Osteocyte (in vitro differentiated cells): ENCODE measurements around the gene WDR83. TPM values are rescaled to one million over a fixed set of nuclear protein-coding genes. Genes with fewer than 3 reads are reported as not detected.
"Not testable (repeated sequence)": the region's sequence is repeated elsewhere in the genome, so short reads cannot be mapped to it uniquely, and the experiment has no call there.

Source experiments
- DNase-seq: peaks from one replicate; pipeline ENCODE4 v3.0.0; 2021; ENCODE audit warnings: mixed read lengths; ENCODE audit not compliant: unreplicated experiment; ENCODE audit errors: extremely low spot score
- H3K27ac Mint-ChIP-seq: one replicate; pipeline ENCODE4 v1.8.0; 2021; ENCODE audit warnings: mild to moderate bottlenecking, mixed read lengths; ENCODE audit not compliant: unreplicated experiment
- H3K27me3 Mint-ChIP-seq: one replicate; pipeline ENCODE4 v1.8.0; 2021; ENCODE audit warnings: mixed read lengths; ENCODE audit not compliant: unreplicated experiment
- H3K36me3 Mint-ChIP-seq: one replicate; pipeline ENCODE4 v1.8.0; 2021; ENCODE audit warnings: mixed read lengths; ENCODE audit not compliant: unreplicated experiment
- H3K4me1 Mint-ChIP-seq: one replicate; pipeline ENCODE4 v1.8.0; 2021; ENCODE audit warnings: mixed read lengths; ENCODE audit not compliant: unreplicated experiment
- H3K4me3 Mint-ChIP-seq: one replicate; pipeline ENCODE4 v1.8.0; 2021; ENCODE audit warnings: mild to moderate bottlenecking, moderate library complexity, mixed read lengths; ENCODE audit not compliant: unreplicated experiment
- H3K9me3 Mint-ChIP-seq: one replicate; pipeline ENCODE4 v1.8.0; 2021; ENCODE audit warnings: mixed read lengths; ENCODE audit not compliant: unreplicated experiment
- total RNA-seq: library from RNA; stranded (reverse); gene quantifications from 2 replicates; pipeline ENCODE4 v1.2.1, GENCODE V29; 2021
- TF ChIP-seq, protein P1 (sequence below): fragments of 200-600 bp; sonication (generic); IDR thresholded peaks from 2 replicates; pipeline ENCODE4 v1.5.0; 2021; ENCODE audit warnings: antibody characterized with exemption, mild to moderate bottlenecking, moderate library complexity

WDR83 gene
- total RNA-seq, 1 donor from 2014 or later: 12.4 TPM

DNA sequence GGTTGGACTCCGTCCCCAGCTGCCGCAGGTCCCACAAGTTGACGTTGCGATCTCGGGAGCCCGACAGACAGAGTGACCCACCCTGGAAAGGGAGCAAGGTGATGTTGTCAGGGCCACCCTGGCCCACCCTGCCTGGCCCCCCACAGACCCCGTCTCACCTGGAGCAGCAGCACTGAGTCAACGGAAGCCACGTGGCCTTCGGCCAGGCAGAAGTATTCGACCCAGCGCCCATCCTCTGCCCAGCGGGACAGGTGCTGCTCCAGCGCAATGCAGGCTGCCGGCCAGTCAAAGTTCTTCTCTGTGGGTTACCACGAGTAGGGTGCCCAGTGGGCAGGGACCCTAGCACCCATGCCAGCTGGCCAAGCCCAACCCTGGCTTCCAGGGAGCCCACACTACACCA is 28.0 kb downstream of the WDR83 start:
- Mint-ChIP-seq H3K4me1 (peaks cover 5% of the 10 kb centered on the region), H3K36me3 (peaks cover 8% of the 10 kb centered on the region), H3K4me3 (no peak overlapping the region), H3K27ac (no peak overlapping the region), H3K27me3 (no peaks in the 10 kb centered on the region), H3K9me3 (no peaks in the 10 kb centered on the region)
- DNase-seq: no peak
- TF ChIP-seq, protein P1, sequence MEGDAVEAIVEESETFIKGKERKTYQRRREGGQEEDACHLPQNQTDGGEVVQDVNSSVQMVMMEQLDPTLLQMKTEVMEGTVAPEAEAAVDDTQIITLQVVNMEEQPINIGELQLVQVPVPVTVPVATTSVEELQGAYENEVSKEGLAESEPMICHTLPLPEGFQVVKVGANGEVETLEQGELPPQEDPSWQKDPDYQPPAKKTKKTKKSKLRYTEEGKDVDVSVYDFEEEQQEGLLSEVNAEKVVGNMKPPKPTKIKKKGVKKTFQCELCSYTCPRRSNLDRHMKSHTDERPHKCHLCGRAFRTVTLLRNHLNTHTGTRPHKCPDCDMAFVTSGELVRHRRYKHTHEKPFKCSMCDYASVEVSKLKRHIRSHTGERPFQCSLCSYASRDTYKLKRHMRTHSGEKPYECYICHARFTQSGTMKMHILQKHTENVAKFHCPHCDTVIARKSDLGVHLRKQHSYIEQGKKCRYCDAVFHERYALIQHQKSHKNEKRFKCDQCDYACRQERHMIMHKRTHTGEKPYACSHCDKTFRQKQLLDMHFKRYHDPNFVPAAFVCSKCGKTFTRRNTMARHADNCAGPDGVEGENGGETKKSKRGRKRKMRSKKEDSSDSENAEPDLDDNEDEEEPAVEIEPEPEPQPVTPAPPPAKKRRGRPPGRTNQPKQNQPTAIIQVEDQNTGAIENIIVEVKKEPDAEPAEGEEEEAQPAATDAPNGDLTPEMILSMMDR: no peak

DNA sequence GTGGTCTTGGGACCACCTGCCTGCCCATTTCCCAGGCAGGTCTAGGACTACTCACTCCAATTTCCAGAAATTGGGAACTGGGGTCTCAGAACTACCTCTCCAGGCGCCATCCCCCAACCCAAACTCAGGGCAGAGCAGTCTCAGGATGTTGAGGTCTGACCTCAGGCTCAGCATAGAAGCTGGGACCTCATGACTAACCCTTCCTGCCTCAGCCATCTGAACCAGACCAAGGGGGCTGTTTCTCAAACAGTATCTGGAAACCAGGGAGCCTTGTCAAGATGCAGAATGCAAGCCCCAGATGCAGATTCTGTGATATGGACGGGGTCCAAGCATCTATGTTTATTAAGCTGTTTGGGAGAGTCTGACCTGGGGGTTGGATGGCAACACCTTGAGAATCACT is 28.5 kb downstream of the WDR83 start:
- Mint-ChIP-seq H3K27me3 (no peaks in the 10 kb centered on the region), H3K4me1 (peaks cover 5% of the 10 kb centered on the region), H3K36me3 (peaks cover 9% of the 10 kb centered on the region), H3K4me3 (peak overlapping the region; percentile 91), H3K27ac (no peak overlapping the region), H3K9me3 (no peaks in the 10 kb centered on the region)
- TF ChIP-seq, protein P1: no peak
- no peak for DNase-seq

DNA sequence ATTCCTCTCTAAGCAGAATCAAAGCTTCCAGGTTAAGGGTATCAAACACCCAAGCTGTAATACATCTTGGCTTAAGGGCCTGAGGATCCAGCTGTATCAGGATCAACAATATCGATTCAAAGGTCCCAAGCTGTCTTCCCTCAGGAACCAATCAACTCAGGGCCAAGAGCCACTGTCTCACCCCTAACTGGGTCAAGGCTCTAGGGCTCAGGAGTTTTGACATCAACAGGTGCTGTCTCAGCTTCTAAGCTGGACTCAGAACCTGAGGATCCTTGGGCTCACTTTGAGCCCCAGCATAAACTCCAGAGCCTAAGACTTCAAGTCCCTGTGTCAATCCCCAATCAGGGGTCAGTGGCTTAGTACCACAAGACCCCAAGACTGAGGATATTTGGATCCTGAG is 28.9 kb downstream of the WDR83 start:
- peaks cover 9% of the 10 kb centered on the region for H3K36me3 Mint-ChIP-seq
- peak overlapping the region; percentile 91 for H3K4me3 Mint-ChIP-seq
- no peak overlapping the region for H3K27ac Mint-ChIP-seq
- H3K27me3 Mint-ChIP-seq: no peaks in the 10 kb centered on the region
- TF ChIP-seq, protein P1: no peak
- peaks cover 5% of the 10 kb centered on the region for H3K4me1 Mint-ChIP-seq
- H3K9me3 Mint-ChIP-seq: no peaks in the 10 kb centered on the region
- no peak for DNase-seq

DNA sequence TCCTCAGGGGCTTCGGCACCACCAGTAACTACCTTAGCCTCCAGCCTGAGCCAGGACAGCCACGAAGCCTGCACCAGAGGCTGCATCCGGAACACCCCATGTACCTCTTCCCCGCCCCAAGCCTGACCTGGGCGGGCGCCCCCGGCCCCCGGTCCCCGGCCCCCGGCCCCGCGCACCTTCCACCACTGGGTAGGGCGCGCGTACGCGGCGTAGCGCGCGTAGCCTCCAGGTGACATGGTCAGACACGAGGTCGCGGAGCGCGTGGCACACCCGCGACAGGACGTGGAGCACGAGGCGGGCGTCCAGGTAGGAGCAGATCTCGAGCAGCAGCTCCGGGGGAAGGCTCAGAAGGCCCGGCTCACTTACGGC is 29.4 kb downstream of the WDR83 start:
- Mint-ChIP-seq H3K4me3 (peak overlapping the region; percentile 91), H3K27me3 (no peaks in the 10 kb centered on the region), H3K4me1 (peaks cover 5% of the 10 kb centered on the region), H3K36me3 (peaks cover 11% of the 10 kb centered on the region), H3K27ac (no peak overlapping the region), H3K9me3 (no peaks in the 10 kb centered on the region)
- no peak for DNase-seq
- TF ChIP-seq, protein P1: no peak

DNA sequence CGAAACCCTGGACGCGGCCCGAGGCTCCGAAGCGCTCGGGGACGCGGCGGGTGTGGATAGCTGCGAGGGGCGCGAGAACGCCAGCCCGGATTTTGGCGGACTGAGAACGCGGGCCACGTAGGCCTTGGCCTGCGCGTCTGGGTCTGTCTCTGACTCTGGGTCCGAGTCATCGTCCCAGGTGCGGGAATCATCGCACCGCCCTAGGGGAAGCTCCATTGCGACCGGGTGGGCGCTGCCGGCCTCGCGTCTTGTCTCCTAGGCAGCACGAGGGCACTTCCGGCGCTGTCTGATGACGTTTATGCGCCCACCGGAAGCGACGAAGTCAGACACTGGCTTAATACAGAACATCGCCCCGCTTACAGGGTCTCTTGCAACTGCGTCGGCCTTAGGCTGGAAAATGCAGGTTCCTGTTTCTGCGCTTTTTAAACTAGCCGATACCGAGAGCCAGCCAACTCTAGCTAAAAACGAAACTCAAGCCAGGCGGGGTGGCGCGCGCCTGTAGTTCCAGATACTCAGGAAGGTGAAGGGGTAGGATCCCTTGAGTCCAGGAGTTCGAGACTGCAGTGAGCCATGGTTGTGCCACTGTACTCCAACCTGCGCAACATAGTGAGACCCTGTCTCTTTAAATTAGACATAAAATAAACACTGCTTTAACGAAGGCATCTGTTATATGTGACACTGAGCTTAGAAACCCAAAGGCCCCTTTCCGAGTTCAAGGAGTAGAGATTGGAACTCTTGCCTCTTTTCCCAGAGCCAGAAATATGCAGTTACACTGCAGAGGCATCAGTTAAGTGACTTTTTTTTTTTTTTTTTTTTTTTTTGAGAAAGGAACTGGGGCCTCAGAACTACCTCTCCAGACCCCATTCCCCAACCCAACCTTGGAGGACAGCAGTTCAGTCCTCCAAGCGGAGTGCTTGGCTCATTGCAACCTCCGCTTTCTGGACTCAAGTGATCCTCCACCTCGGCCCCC is 30.0 kb downstream of the WDR83 start, which contains the start of gene FBXW9:
TSS of gene FBXW9 (minus strand) at position 266 of the 970 bp plus-strand sequence. CDS start at position 216, 50 bp downstream.
- H3K4me1 Mint-ChIP-seq: peaks cover 5% of the 10 kb centered on the region
- peaks cover 11% of the 10 kb centered on the region for H3K36me3 Mint-ChIP-seq
- H3K4me3 Mint-ChIP-seq: peak within 1 kb of the TSS; percentile 91
- TF ChIP-seq, protein P1: no peak
- DNase-seq: peak; percentile 97
- no peaks in the 10 kb centered on the region for H3K27me3 Mint-ChIP-seq
- peak within 1 kb of the TSS; percentile 96 for H3K27ac Mint-ChIP-seq
- no peaks in the 10 kb centered on the region for H3K9me3 Mint-ChIP-seq

DNA sequence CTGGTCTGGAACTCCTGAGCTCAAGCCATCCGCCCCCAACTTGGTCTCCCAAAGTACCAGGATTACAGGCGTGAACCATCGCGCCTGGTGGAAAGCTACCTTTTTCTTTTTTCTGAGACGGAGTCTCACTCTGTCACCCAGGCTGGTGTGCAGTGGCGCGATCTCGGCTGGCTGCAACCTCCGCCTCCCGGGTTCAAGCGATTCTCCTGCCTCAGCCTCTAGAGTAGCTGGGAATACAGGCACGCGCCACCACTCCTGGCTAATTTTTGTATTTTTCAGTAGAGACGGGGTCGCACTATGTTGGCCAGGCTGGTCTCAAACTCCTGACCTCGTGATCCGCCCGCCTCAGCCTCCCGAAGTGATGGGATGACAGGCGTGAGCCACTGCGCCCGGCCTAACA is 30.8 kb downstream of the WDR83 start:
- Mint-ChIP-seq H3K4me3 (peak overlapping the region; percentile 40), H3K36me3 (peaks cover 13% of the 10 kb centered on the region), H3K27ac (peak overlapping the region; percentile 44)
- not testable (repeated sequence) for H3K27me3 Mint-ChIP-seq, H3K4me1 Mint-ChIP-seq, H3K9me3 Mint-ChIP-seq, DNase-seq
